Lower lobe of right lung (tissue), 2 donors: ENCODE measurements around the gene RAB1A. TPM values are rescaled to one million over a fixed set of nuclear protein-coding genes. Genes with fewer than 3 reads are reported as not detected.

Source experiments
- ATAC-seq, 2 donors: fragments of 200-7000 bp; cut with Tn5 transposase; one replicate each; pipeline ENCODE4 v1.9.1; 2020 to 2022; ENCODE audit warnings: mild to moderate bottlenecking in 2 of 2, moderate library complexity in 2 of 2
- DNase-seq: peaks from one replicate; pipeline ENCODE4 v3.0.0-alpha.2; 2020
- H3K27ac ChIP-seq: fragments of 200-600 bp; one replicate; pipeline ENCODE4 v1.8.0; 2022
- H3K27me3 ChIP-seq: fragments of 200-600 bp; one replicate; pipeline ENCODE4 v1.8.0; 2022; ENCODE audit warnings: low read depth
- H3K36me3 ChIP-seq: fragments of 200-600 bp; one replicate; pipeline ENCODE4 v1.8.0; 2022; ENCODE audit warnings: mild to moderate bottlenecking
- H3K4me1 ChIP-seq: fragments of 200-600 bp; one replicate; pipeline ENCODE4 v1.8.0; 2022
- H3K4me3 ChIP-seq: fragments of 200-600 bp; one replicate; pipeline ENCODE4 v1.8.0; 2022; ENCODE audit warnings: mild to moderate bottlenecking
- H3K9me3 ChIP-seq: fragments of 200-600 bp; one replicate; pipeline ENCODE4 v1.8.0; 2022
- CTCF ChIP-seq: fragments of 200-600 bp; IDR thresholded peaks from one replicate; pipeline ENCODE4 v1.8.0; 2022; ENCODE audit warnings: antibody characterized with exemption, mild to moderate bottlenecking
- intact Hi-C: fragments of 100-400 bp; cut with DNase I; formaldehyde crosslinking; loops from one replicate; pipeline ENCODE4 v1.11.0; 2022
- total RNA-seq: library from RNA; stranded (reverse); fragmentation: NEBNext Ultra II Directional; extraction: Animal tissue kit (Norgen Biotek cat#: 25700); gene quantifications from one replicate; pipeline ENCODE4 v1.2.1, GENCODE V29; 2021
- donor health status: DM: no; HTN: yes; CAD: no; lungs with severe emphysema.

Gene RAB1A
- total RNA-seq, 1 donor from 2014 or later: 145 TPM

GRCh38 chr2:65122313-65122712, 7.6 kb downstream of the RAB1A start:
- Histone ChIP-seq H3K4me1 (peaks cover 81% of the 10 kb centered on the region), H3K4me3 (no peak overlapping the region), H3K36me3 (no peaks in the 10 kb centered on the region), H3K27ac (no peak overlapping the region), H3K9me3 (no peaks in the 10 kb centered on the region), H3K27me3 (no peaks in the 10 kb centered on the region)
- intact Hi-C loops: no loop called here
- ATAC-seq (no peak), DNase-seq (no peak)
- no peak for TF ChIP-seq CTCF

- no peak for TF ChIP-seq CTCF
Observed at GRCh38 chr2:65120990-65121693, 8.8 kb downstream of the RAB1A start.

DNA sequence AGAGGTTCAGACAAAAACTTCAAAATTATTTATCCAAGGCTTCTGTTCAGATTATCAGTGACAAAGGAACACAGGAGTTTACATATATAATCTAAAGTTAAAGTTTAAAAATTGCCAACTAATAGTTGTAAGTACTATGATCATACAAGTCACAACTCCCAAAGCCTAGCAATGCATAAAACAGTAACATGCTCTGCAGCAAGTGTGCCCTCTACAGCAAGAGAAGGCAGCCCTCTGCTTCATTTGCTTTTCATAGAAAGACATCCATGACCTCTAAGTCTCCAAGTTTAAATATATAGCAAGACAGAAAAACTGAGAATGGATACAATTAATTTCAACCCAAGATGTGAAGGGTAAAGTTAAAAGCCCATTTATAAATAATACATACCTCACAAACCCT, 13.3 kb downstream of the RAB1A start:
- no peaks in the 10 kb centered on the region for H3K27me3 ChIP-seq
- ATAC-seq (no peak), DNase-seq (no peak)
- intact Hi-C loops: no loop called here
- no peak overlapping the region for H3K4me3 ChIP-seq
- no peaks in the 10 kb centered on the region for H3K9me3 ChIP-seq
- no peaks in the 10 kb centered on the region for H3K36me3 ChIP-seq
- TF ChIP-seq CTCF: no peak
- H3K4me1 ChIP-seq: peaks cover 83% of the 10 kb centered on the region
- no peak overlapping the region for H3K27ac ChIP-seq

More at GRCh38 chr2:65120990-65121693, 8.8 kb downstream of the RAB1A start:
- DNase-seq (no peak), ATAC-seq (peak in 1 of 2 donors; percentile 14)
- Histone ChIP-seq H3K27me3 (no peaks in the 10 kb centered on the region), H3K27ac (no peak overlapping the region), H3K36me3 (no peaks in the 10 kb centered on the region), H3K4me1 (peaks cover 82% of the 10 kb centered on the region), H3K4me3 (no peak overlapping the region), H3K9me3 (no peaks in the 10 kb centered on the region)
- intact Hi-C loops: no loop called here

GRCh38 chr2:65114921-65115320, 15.0 kb downstream of the RAB1A start:
- DNase-seq: no peak
- ATAC-seq: no peak
- TF ChIP-seq CTCF: no peak
- peaks cover 65% of the 10 kb centered on the region for H3K4me1 ChIP-seq
- H3K27me3 ChIP-seq: no peaks in the 10 kb centered on the region
- no peak overlapping the region for H3K27ac ChIP-seq
- no peaks in the 10 kb centered on the region for H3K36me3 ChIP-seq
- no peak overlapping the region for H3K4me3 ChIP-seq
- H3K9me3 ChIP-seq: no peaks in the 10 kb centered on the region
- intact Hi-C loops: no loop called here

GRCh38 chr2:65113816-65114215, 16.1 kb downstream of the RAB1A start:
- Histone ChIP-seq H3K4me3 (no peak overlapping the region), H3K9me3 (no peaks in the 10 kb centered on the region), H3K4me1 (peaks cover 59% of the 10 kb centered on the region), H3K36me3 (no peaks in the 10 kb centered on the region), H3K27me3 (no peaks in the 10 kb centered on the region), H3K27ac (no peak overlapping the region)
- ATAC-seq: no peak
- TF ChIP-seq CTCF: no peak
- no peak for DNase-seq
- intact Hi-C loops: no loop called here
